ENCODE measurements around the gene SLC24A1.

GRCh38 chr15:65576664-65577063 is 45.1 kb upstream of the SLC24A1 start:
- no peak for TF ChIP-seq CTCF (optimal IDR thresholded peaks at IDR 0.05 in 1 of 3, IDR thresholded peaks at IDR 0.05 in 1 of 3, conservative IDR thresholded peaks at IDR 0.05 in 1 of 3; ENCODE audit: extremely low read depth in 1 of 3, insufficient read depth in 2 of 3, low read length in 3 of 3)
- no peak for TF ChIP-seq EZH2 (IDR thresholded peaks at IDR 0.05; ENCODE audit: low read length)

Measured in keratinocyte (primary cell).